Measurements from ENCODE around the gene TMX4.

TMX4 gene

DNA sequence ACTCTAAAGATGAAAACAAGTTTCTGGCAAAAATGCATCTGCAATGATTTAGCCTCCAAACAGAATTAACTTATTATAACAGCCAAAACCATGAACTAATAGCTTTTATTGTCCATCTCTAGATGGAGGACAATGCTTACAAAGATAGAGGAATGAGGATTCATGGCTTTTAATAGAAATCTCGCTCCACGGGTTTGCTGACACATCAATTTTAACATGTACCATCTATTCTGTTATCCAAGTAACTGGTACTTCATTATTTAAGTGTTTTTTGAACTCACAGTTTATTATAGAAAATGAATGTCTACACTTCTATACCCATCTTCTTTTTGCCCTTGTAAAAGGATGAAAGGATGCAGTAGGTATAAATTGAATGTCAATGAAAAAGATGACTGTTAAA lies 10.8 kb downstream of the TMX4 start:
- no peaks in the 10 kb centered on the region for H3K9me3 ChIP-seq
- DNase-seq: no peak
- no peaks in the 10 kb centered on the region for H3K27me3 ChIP-seq
- H3K4me1 ChIP-seq: no peaks in the 10 kb centered on the region; the same call in 1 of the 2 replicates
- no peak overlapping the region for H3K4me3 ChIP-seq (ENCODE audit: low read depth, low read length)
- no peak for TF ChIP-seq CTCF (IDR thresholded peaks at IDR 0.05; ENCODE audit: low read depth, low read length)
- peaks cover 5% of the 10 kb centered on the region; the same call in 1 of the 2 replicates for H3K36me3 ChIP-seq

DNA sequence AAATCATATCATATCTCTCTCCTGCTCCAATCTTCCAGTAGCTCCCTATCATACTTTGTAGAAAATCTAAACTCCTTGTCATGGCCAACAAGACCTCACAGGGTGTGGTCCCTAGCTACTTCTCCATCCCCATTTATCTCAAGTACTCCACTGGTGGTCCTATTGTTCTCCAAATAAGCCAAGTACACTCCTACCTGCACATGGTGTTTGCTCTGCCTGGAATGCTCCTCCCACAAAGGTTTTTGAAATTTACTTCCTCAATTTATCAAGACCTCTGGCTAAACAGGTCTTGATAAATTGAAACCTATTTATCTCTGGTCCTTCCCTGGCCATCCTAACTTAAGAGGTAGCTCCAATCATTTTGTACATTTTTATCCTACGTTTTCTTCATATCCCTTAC lies 12.1 kb downstream of the TMX4 start:
- Histone ChIP-seq H3K4me3 (ENCODE audit: low read depth, low read length) (no peak overlapping the region), H3K4me1 (no peaks in the 10 kb centered on the region), H3K27me3 (no peaks in the 10 kb centered on the region), H3K36me3 (peaks cover 5% of the 10 kb centered on the region; the same call in 1 of the 2 replicates), H3K9me3 (no peaks in the 10 kb centered on the region)
- no peak for TF ChIP-seq CTCF (IDR thresholded peaks at IDR 0.05; ENCODE audit: low read depth, low read length)
- no peak for DNase-seq

GRCh38 chr20:8005575-8006366 lies 13.8 kb downstream of the TMX4 start:
- H3K4me3 ChIP-seq (ENCODE audit: low read depth, low read length): no peak overlapping the region
- no peak for DNase-seq
- H3K4me1 ChIP-seq: no peaks in the 10 kb centered on the region
- TF ChIP-seq CTCF (IDR thresholded peaks at IDR 0.05; ENCODE audit: low read depth, low read length): no peak
- no peaks in the 10 kb centered on the region for H3K27me3 ChIP-seq
- H3K9me3 ChIP-seq: no peaks in the 10 kb centered on the region
- peaks cover 5% of the 10 kb centered on the region for H3K36me3 ChIP-seq

- no peak for DNase-seq
- H3K4me1 ChIP-seq: no peaks in the 10 kb centered on the region
- peaks cover 5% of the 10 kb centered on the region for H3K36me3 ChIP-seq
- no peaks in the 10 kb centered on the region for H3K27me3 ChIP-seq
- H3K4me3 ChIP-seq (ENCODE audit: low read depth, low read length): no peak overlapping the region
- TF ChIP-seq CTCF (IDR thresholded peaks at IDR 0.05; ENCODE audit: low read depth, low read length): no peak
- H3K9me3 ChIP-seq: no peaks in the 10 kb centered on the region
Measured at GRCh38 chr20:8005033-8005432, 14.5 kb downstream of the TMX4 start.

DNA sequence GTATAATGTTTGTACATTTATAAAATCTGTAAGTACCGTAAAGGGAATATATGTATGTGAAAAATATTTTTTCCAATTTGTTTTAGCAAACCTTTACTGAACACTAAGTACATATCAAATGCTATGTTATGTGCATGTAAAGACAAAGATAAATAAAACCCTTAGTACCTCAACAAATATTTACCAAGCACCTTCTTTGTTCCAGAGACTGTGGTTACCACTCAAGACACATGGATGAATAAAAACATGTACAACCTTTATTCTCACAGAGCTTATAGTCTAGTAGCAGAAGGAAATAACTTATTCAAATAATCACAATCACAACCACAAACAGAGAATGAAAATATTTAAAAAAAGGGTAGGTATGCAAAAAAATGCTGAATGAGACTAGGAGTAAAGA lies 17.5 kb downstream of the TMX4 start:
- no peak for TF ChIP-seq CTCF (IDR thresholded peaks at IDR 0.05; ENCODE audit: low read depth, low read length)
- Histone ChIP-seq H3K36me3 (peaks cover 14% of the 10 kb centered on the region), H3K4me3 (ENCODE audit: low read depth, low read length) (no peak overlapping the region), H3K27me3 (no peaks in the 10 kb centered on the region), H3K4me1 (no peaks in the 10 kb centered on the region), H3K9me3 (no peaks in the 10 kb centered on the region)
- DNase-seq: no peak

- H3K4me3 ChIP-seq (ENCODE audit: low read depth, low read length): no peak overlapping the region
- no peak for DNase-seq
- no peaks in the 10 kb centered on the region for H3K4me1 ChIP-seq
- no peaks in the 10 kb centered on the region for H3K9me3 ChIP-seq
- peaks cover 19% of the 10 kb centered on the region for H3K36me3 ChIP-seq
- H3K27me3 ChIP-seq: no peaks in the 10 kb centered on the region
- no peak for TF ChIP-seq CTCF (IDR thresholded peaks at IDR 0.05; ENCODE audit: low read depth, low read length)
Measured at GRCh38 chr20:8000796-8001195, 18.8 kb downstream of the TMX4 start.

All from BE2C (cell line).